ENCODE results near the gene DNAJC8. TPM values are rescaled to one million over a fixed set of nuclear protein-coding genes. Genes with fewer than 3 reads are reported as not detected.

The DNAJC8 gene
- total RNA-seq, 1 donor from 2014 or later = 103 TPM

GRCh38 chr1:28278763-28279162 lies 45.9 kb upstream of the DNAJC8 start:
- CTCF ChIA-PET = no interaction called here
- intact Hi-C loops (cut with micrococcal nuclease) = no loop called here
- DNase-seq (no peak), ATAC-seq (ENCODE audit: low read depth) (no peak)
- no peak overlapping the region for H3K4me3 Mint-ChIP-seq
- peaks cover 63% of the 10 kb centered on the region for H3K36me3 Mint-ChIP-seq (ENCODE audit: low read depth)
- H3K27ac Mint-ChIP-seq = no peak overlapping the region
- H3K9me3 Mint-ChIP-seq = no peaks in the 10 kb centered on the region
- H3K4me1 Mint-ChIP-seq = no peaks in the 10 kb centered on the region
- POLR2A ChIA-PET = interaction anchor here (0.7 kb wide), 1 partner anchor 428 kb away, joined by 3 read pairs; no protein-coding TSS in a partner anchor
- H3K27me3 Mint-ChIP-seq = no peaks in the 10 kb centered on the region
- TF ChIP-seq, protein P1, sequence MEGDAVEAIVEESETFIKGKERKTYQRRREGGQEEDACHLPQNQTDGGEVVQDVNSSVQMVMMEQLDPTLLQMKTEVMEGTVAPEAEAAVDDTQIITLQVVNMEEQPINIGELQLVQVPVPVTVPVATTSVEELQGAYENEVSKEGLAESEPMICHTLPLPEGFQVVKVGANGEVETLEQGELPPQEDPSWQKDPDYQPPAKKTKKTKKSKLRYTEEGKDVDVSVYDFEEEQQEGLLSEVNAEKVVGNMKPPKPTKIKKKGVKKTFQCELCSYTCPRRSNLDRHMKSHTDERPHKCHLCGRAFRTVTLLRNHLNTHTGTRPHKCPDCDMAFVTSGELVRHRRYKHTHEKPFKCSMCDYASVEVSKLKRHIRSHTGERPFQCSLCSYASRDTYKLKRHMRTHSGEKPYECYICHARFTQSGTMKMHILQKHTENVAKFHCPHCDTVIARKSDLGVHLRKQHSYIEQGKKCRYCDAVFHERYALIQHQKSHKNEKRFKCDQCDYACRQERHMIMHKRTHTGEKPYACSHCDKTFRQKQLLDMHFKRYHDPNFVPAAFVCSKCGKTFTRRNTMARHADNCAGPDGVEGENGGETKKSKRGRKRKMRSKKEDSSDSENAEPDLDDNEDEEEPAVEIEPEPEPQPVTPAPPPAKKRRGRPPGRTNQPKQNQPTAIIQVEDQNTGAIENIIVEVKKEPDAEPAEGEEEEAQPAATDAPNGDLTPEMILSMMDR (IDR thresholded peaks at IDR 0.05) = no peak

DNA sequence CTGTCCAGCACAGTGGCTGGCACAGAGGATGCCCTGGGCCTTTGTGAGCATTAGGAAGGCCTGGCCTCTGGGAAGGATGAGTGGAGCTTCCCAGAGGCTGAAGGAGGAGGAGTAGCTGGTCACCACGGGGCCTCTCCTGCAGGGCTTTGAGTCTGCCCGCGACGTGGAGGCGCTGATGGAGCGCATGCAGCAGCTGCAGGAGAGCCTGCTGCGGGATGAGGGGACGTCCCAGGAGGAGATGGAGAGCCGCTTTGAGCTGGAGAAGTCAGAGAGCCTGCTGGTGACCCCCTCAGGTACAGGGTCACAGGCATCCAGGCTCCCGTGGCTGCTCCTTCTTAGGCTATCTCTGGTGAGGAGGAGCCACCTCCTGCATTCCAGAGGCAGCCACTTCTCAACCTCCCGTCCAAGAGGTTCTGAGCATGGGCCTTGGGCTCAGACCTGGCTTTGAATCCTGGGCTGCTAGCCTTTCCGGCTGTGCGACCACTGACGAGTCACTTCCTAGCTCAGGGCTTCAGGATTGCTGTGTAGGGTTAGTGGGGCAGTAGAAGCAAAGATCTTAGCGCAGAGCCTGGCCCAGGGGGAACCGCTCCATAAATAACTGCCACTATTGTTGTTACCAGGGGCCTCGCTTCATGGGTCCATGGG lies 40.5 kb upstream of the DNAJC8 start:
- peaks cover 46% of the 10 kb centered on the region for H3K36me3 Mint-ChIP-seq (ENCODE audit: low read depth)
- ChIA-PET CTCF (no interaction called here), POLR2A (interaction anchor here (1.9 kb wide), 1 partner anchor 11 kb away, joined by 10 read pairs; no protein-coding TSS in a partner anchor)
- H3K27ac Mint-ChIP-seq = no peak overlapping the region
- ATAC-seq (ENCODE audit: low read depth) (no peak), DNase-seq (no peak)
- H3K9me3 Mint-ChIP-seq = no peaks in the 10 kb centered on the region
- no peaks in the 10 kb centered on the region for H3K27me3 Mint-ChIP-seq
- no peaks in the 10 kb centered on the region for H3K4me1 Mint-ChIP-seq
- H3K4me3 Mint-ChIP-seq = no peak overlapping the region
- TF ChIP-seq, protein P1 (IDR thresholded peaks at IDR 0.05) = no peak
- intact Hi-C loops (cut with micrococcal nuclease) = no loop called here

DNA sequence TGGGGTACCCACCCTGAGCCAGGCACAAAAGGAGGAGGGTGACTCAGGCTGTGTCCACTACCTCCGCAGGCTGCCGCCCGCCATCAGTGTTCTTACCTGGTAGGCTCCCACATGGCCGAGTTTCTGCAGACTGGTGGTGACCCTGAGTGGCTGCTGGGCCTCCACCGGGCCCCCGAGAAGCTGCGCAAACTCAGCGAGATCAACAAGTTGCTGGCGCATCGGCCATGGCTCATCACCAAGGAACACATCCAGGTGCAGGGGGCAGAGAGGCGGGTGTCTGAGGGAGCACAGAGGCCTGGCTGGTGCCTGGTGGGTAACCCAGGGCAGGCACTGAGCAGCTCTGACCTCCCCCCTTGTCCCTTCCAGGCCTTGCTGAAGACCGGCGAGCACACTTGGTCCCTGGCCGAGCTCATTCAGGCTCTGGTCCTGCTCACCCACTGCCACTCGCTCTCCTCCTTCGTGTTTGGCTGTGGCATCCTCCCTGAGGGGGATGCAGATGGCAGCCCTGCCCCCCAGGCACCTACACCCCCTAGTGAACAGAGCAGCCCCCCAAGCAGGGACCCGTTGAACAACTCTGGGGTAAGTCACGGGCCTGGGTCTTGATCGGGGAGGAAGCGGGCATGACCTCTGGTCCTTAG lies 39.5 kb upstream of the DNAJC8 start:
- no peaks in the 10 kb centered on the region for H3K4me1 Mint-ChIP-seq
- TF ChIP-seq, protein P1 (IDR thresholded peaks at IDR 0.05) = no peak
- H3K27me3 Mint-ChIP-seq = no peaks in the 10 kb centered on the region
- CTCF ChIA-PET = no interaction called here
- H3K27ac Mint-ChIP-seq = no peak overlapping the region
- ATAC-seq (ENCODE audit: low read depth) = no peak
- POLR2A ChIA-PET = interaction anchor here (1.9 kb wide), 1 partner anchor 10 kb away, joined by 10 read pairs; no protein-coding TSS in a partner anchor
- intact Hi-C loops (cut with micrococcal nuclease) = no loop called here
- DNase-seq = no peak
- H3K36me3 Mint-ChIP-seq (ENCODE audit: low read depth) = peaks cover 38% of the 10 kb centered on the region
- no peak overlapping the region for H3K4me3 Mint-ChIP-seq
- H3K9me3 Mint-ChIP-seq = no peaks in the 10 kb centered on the region

GRCh38 chr1:28269529-28269928 lies 36.7 kb upstream of the DNAJC8 start:
- Mint-ChIP-seq H3K4me3 (no peak overlapping the region), H3K27ac (no peak overlapping the region), H3K36me3 (ENCODE audit: low read depth) (peaks cover 29% of the 10 kb centered on the region), H3K4me1 (no peaks in the 10 kb centered on the region), H3K9me3 (no peaks in the 10 kb centered on the region), H3K27me3 (no peaks in the 10 kb centered on the region)
- TF ChIP-seq, protein P1 (IDR thresholded peaks at IDR 0.05) = no peak
- intact Hi-C loops (cut with micrococcal nuclease) = no loop called here
- ATAC-seq (ENCODE audit: low read depth) (no peak), DNase-seq (no peak)
- ChIA-PET CTCF (interaction anchor here (0.7 to 1.0 kb wide), 2 partner anchors 20 to 29 kb away, joined by 3 to 6 read pairs; no protein-coding TSS in a partner anchor), POLR2A (interaction anchor here (0.5 kb wide), 1 partner anchor 55 kb away, joined by 5 read pairs; no protein-coding TSS in a partner anchor)

GRCh38 chr1:28267633-28268032 lies 34.8 kb upstream of the DNAJC8 start:
- TF ChIP-seq, protein P1 (IDR thresholded peaks at IDR 0.05) = no peak
- Mint-ChIP-seq H3K4me1 (no peaks in the 10 kb centered on the region), H3K36me3 (ENCODE audit: low read depth) (peaks cover 14% of the 10 kb centered on the region), H3K4me3 (no peak overlapping the region), H3K27me3 (no peaks in the 10 kb centered on the region), H3K27ac (no peak overlapping the region), H3K9me3 (no peaks in the 10 kb centered on the region)
- ChIA-PET CTCF (no interaction called here), POLR2A (no interaction called here)
- ATAC-seq (ENCODE audit: low read depth) (no peak), DNase-seq (no peak)
- intact Hi-C loops (cut with micrococcal nuclease) = no loop called here

Measured in activated B cell treated with CpG ODN at 0.5 μM for 24 hours (primary cell).